ENCODE measurements around the gene CALML5. TPM values are rescaled to one million over a fixed set of nuclear protein-coding genes. Genes with fewer than 3 reads are reported as not detected.

The CALML5 gene
- total RNA-seq, 4 donors from 2014 or later: not detected

GRCh38 chr10:5467207-5467535 lies 32.2 kb downstream of the CALML5 start:
- no peak for DNase-seq

DNA sequence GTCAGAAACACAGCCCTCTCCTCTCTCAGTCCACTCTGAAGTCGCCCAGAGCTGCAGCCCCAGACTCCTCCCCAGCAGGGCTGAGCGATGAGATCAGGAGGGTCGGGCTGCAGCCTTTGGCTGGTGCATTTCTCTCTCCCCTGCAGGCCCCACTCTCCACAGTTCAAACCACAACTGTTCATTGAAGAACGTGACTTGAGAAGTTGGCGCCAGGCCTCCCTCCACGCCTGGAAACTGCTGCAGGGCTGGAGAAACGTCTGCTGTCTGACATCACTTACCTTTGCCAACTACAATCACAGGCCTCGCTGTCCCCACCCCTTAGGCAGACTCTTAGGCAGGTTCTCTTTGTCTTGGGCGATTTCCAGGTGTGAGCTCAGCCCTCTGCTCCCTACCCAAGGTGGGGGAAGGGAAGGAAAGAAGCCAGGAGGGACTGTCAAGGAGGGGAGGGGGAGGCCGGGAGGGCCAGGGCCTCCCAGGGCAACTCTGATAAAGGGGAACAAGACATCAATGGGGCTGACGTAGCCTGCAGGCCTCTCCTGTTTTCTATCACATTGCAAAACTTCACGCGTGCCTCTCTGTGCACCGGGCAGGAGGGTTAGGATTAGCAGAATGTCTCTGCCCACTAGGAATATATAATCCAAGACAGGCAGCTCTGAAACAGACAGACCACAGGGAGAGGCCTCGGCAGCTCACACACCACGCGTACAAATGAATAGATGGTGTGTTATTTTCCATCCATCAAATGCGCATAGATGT lies 32.7 kb downstream of the CALML5 start:
- Histone ChIP-seq H3K4me1 (peaks cover 0 to 22% (median 0%) of the 10 kb centered on the region in 4 donors), H3K27me3 (no peaks in the 10 kb centered on the region), H3K4me3 (no peak overlapping the region), H3K27ac (peak overlapping the region in 2 of 4 donors; percentile 63 to 68), H3K36me3 (no peaks in the 10 kb centered on the region), H3K9me3 (no peaks in the 10 kb centered on the region)
- peak in 2 of 3 donors; percentile 70 to 72 for DNase-seq
- TF ChIP-seq POLR2A (IDR thresholded peaks at IDR 0.05): no peak
- TF ChIP-seq, protein P1, sequence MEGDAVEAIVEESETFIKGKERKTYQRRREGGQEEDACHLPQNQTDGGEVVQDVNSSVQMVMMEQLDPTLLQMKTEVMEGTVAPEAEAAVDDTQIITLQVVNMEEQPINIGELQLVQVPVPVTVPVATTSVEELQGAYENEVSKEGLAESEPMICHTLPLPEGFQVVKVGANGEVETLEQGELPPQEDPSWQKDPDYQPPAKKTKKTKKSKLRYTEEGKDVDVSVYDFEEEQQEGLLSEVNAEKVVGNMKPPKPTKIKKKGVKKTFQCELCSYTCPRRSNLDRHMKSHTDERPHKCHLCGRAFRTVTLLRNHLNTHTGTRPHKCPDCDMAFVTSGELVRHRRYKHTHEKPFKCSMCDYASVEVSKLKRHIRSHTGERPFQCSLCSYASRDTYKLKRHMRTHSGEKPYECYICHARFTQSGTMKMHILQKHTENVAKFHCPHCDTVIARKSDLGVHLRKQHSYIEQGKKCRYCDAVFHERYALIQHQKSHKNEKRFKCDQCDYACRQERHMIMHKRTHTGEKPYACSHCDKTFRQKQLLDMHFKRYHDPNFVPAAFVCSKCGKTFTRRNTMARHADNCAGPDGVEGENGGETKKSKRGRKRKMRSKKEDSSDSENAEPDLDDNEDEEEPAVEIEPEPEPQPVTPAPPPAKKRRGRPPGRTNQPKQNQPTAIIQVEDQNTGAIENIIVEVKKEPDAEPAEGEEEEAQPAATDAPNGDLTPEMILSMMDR (IDR thresholded peaks at IDR 0.05): no peak

More at GRCh38 chr10:5467207-5467535, 32.2 kb downstream of the CALML5 start:
- Histone ChIP-seq H3K4me1 (peaks cover 0 to 22% (median 0%) of the 10 kb centered on the region in 4 donors), H3K27me3 (no peaks in the 10 kb centered on the region), H3K27ac (peak overlapping the region in 2 of 4 donors; percentile 63 to 68), H3K4me3 (no peak overlapping the region), H3K36me3 (no peaks in the 10 kb centered on the region), H3K9me3 (no peaks in the 10 kb centered on the region)
- TF ChIP-seq, protein P1 (IDR thresholded peaks at IDR 0.05): no peak
- no peak for TF ChIP-seq POLR2A (IDR thresholded peaks at IDR 0.05)

GRCh38 chr10:5465976-5466450 lies 33.4 kb downstream of the CALML5 start:
- Histone ChIP-seq H3K4me3 (no peak overlapping the region), H3K27me3 (no peaks in the 10 kb centered on the region), H3K27ac (peak overlapping the region in 2 of 4 donors; percentile 63 to 68), H3K36me3 (no peaks in the 10 kb centered on the region), H3K9me3 (no peaks in the 10 kb centered on the region), H3K4me1 (peaks cover 0 to 22% (median 0%) of the 10 kb centered on the region in 4 donors)
- TF ChIP-seq, protein P1 (IDR thresholded peaks at IDR 0.05): no peak
- TF ChIP-seq POLR2A (IDR thresholded peaks at IDR 0.05): no peak
- no peak for DNase-seq

- no peak overlapping the region for H3K4me3 ChIP-seq
- H3K4me1 ChIP-seq: peaks cover 0 to 22% (median 0%) of the 10 kb centered on the region in 4 donors
- no peak overlapping the region for H3K27ac ChIP-seq
These were observed 34.8 kb downstream of the CALML5 start for GRCh38 chr10:5464546-5464945.

DNA sequence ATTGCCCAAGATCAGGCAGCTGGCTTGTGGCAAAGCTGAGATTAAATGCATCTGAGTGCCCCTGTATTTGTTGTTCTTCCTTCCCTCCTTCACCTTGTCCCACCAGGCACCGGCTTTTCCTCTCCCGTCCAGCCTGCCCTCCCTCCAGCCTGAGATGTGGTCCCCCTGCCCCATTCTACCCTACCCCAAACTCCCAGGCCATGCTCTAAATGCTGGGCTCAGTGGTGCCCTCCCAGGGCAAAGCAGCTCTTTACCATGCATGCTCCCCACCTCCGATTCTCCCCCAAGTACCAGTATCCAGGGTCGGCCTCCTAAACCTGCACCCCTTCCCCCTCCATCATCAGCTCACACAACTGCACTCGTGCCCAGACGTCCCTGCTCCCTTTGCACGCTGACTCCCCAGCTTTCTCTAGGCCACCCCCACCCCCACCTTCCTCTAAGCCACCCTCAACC lies 36.5 kb downstream of the CALML5 start:
- no peak for DNase-seq
- TF ChIP-seq, protein P1 (IDR thresholded peaks at IDR 0.05): no peak
- no peak for TF ChIP-seq POLR2A (IDR thresholded peaks at IDR 0.05)
- Histone ChIP-seq H3K36me3 (peaks cover 0 to 17% (median 0%) of the 10 kb centered on the region in 3 donors), H3K27ac (no peak overlapping the region), H3K4me3 (no peak overlapping the region), H3K4me1 (peaks cover 0 to 22% (median 0%) of the 10 kb centered on the region in 4 donors), H3K27me3 (no peaks in the 10 kb centered on the region), H3K9me3 (no peaks in the 10 kb centered on the region)

More at GRCh38 chr10:5464546-5464945, 34.8 kb downstream of the CALML5 start:
- TF ChIP-seq POLR2A (IDR thresholded peaks at IDR 0.05): no peak
- TF ChIP-seq, protein P1 (IDR thresholded peaks at IDR 0.05): no peak
- DNase-seq: no peak
- Histone ChIP-seq H3K36me3 (peaks cover 0 to 1% (median 0%) of the 10 kb centered on the region in 3 donors), H3K27me3 (no peaks in the 10 kb centered on the region), H3K9me3 (no peaks in the 10 kb centered on the region)

Data from Peyer's patch (tissue), 4 donors.